Stimulated activated CD4-positive, alpha-beta T cell treated with anti-CD3 and anti-CD28 coated beads, Interleukin-1b, Interleukin-23, amount 100 ng/mL, for 48 hours (primary cell): ENCODE results near the gene CHMP4A.
"Not testable (repeated sequence)": the region's sequence is repeated elsewhere in the genome, so short reads cannot be mapped to it uniquely, and the experiment has no call there.

Experiments
- DNase-seq: peaks from one replicate; pipeline ENCODE4 v3.0.0-alpha.2; 2020

The CHMP4A gene

DNA sequence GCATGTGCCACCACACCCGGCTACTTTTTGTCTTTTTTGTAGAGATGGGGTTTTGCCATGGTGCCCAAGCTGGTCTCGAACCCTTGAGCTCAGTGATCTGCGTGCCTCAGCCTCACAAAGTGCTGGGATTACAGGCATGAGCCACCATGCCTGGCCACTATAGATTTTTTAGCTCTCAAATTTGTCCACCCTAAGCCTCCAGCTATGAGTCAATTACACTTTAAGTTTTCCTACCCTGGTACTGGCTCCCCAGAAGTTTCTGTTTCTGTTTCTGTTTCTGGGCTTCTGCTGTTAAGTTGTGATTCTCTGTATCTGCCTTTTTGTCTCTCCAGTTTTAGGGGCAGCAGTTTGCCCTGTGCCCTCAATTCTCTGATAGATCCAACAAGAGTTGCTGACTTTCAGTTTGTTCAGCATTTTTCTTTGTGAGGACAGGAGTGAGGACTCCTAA lies 33.5 kb upstream of the CHMP4A start:
- no peak for DNase-seq

DNA sequence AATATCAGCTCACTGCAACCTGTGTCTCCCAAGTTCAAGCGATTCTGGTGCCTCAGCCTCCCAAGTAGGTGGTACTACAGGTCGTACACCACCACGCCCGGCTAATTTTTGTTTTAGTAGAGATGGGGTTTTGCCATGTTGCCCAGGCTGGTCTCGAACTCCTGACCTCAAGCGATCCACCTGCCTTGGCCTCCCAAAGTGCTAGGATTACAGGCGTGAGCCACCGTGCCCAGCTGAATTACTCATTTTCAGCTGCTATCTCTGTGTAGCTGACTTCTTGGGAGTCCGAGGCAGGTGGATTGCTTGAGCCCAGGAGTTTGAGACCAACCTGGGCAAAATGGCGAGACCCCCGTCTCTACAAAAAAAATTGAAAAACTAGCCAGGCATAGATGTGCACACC lies 32.1 kb upstream of the CHMP4A start:
- DNase-seq: not testable (repeated sequence)

DNA sequence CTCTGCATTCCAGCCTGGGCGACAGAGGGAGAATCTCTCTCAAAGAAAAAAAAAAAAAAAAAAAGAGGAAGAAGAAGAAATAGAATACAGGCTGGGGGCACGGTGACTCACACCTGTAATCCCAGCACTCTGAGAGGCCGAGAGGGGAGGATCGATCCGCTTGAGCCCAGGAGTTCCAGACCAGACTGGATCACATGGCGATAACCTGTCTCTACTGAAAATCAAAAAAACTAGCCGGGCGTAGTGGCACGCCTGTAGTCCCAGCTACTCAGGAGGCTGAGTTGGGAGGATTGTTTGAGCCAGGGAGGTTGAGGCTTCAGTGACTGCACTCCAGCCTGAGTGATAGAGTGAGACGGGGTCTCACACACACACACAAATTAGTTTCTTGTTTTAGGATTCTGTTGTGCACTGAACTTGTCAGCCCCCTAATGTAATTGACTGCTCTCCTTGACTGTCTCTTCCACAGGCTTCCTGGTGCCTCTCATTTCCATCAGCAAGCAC lies 30.1 kb upstream of the CHMP4A start:
- DNase-seq: no peak

DNA sequence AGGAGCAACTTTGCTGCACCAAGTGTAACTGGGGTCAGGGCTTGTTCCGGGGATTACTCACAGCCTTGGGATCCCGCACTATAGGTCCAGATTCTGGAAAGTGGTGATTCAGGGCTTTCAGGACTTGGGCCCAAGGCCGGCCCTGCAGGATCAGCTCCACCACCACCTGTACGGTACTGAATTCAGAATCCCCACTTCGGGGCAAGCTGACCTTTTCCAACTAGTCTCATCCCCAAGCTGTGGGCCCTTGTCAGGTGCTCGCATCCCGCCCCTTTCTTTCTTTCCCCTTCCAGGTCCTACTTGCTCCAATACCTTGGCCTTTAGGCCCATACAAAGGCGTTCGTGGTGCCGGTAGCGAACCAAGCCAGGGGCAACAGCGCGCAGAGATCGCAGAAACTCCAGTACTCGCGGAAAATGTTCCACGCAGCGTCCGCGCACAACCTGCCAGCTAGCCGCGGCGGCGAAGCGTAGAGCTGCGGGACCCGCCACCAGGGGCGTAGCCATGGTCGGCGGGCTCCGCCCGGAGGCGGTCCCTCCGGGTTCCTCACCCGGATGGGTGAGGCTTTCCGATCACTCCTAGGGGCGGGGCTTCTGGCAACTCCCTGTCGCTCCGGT lies 28.6 kb upstream of the CHMP4A start:
- DNase-seq: peak; percentile 92

DNA sequence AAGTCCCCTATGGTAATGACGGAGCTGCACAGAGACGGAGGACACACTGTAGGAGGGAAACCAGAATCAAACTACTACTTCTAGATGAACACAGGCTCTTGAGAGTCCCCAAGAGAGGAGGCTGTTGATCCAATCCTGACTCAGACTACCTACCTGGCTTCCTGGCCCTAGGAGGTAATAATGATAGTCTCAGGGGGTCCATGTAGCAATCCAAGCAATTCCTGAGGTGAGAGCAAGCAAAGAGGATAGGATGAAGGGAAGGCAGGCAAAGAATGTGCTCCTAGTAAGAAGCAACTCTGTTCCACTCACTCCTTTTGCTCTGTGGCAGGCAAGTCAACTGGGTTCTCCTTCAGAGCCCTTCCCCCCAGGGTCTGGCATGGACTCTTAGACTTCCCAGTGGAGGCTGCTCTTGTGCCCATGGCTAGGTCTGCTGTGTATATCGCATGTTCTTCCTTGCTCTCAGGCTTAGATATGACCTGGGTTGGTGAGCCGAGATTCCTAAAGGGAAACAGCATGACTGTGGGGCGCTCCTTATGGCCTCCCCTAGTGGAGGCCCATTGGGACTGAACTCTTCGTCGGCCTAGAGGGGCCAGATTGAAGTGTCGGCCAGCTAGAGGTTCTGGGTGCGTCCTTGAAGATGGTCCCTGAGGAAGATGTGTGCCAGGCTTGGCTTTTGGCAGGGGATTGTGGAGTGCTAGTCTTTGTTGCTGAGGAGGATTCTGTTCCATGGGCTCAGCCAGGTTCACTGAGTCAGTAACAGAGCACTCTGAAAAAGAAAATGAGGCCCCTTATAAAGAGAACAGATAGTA lies 27.0 kb upstream of the CHMP4A start:
- DNase-seq: no peak

DNA sequence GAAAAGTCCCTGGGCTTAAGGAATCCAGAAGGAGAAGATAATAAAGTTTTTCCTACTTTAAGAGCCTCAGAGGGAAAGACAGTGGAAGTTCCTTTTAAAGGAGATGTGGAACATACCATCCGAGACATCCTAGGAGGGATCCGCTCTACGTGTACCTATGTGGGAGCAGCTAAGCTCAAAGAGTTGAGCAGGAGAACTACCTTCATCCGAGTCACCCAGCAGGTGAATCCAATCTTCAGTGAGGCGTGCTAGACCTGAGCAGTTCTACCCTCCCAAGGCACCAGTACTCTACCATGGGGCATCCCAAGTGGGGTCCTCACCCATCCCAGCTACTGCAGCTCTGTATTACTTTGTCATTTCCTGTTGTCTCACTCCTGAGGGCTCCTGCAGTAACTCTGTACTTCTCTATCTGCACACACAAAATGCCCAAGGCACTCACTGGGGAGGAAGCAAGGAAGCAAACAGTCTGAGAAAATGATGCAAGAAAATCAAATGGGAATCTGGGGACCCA lies 25.3 kb upstream of the CHMP4A start:
- DNase-seq: no peak

DNA sequence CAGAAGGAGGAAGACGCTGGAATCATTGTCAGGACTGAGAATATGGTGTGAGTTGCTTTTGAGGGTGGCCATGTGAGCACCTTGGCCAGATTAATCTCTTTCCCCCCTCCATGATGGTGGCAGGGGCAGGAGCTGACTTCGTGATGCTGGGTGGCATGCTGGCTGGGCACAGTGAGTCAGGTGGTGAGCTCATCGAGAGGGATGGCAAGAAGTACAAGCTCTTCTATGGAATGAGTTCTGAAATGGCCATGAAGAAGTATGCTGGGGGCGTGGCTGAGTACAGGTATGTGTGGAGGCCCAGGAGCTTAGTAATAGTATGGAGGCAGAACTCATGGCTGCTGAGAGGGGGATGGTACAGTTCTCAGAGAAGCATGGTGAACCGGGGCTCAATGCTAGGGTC lies 24.8 kb upstream of the CHMP4A start:
- DNase-seq: no peak

DNA sequence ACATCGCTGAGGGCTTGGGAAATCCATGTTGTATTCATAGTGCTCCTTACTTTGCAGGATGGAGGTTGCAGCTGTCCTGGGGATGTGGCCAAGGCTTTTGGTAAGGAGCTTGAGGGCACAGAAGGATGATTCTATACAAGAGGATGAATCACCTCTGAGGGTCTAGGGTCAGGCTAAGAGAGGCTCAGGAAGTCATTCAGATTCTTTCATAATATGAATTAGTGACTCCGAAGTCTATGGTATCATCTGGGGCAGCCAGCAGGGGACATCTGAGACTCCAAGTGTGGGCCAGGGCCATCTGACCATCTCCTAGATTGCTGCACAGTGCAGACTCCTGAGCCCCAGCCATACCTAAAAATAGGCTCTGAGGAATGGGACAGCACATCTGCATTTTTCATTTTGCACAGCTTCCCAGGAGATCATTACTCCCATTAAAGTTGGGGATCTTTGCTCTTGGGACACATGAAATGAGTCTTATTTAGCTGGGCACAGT lies 24.2 kb upstream of the CHMP4A start:
- no peak for DNase-seq

DNA sequence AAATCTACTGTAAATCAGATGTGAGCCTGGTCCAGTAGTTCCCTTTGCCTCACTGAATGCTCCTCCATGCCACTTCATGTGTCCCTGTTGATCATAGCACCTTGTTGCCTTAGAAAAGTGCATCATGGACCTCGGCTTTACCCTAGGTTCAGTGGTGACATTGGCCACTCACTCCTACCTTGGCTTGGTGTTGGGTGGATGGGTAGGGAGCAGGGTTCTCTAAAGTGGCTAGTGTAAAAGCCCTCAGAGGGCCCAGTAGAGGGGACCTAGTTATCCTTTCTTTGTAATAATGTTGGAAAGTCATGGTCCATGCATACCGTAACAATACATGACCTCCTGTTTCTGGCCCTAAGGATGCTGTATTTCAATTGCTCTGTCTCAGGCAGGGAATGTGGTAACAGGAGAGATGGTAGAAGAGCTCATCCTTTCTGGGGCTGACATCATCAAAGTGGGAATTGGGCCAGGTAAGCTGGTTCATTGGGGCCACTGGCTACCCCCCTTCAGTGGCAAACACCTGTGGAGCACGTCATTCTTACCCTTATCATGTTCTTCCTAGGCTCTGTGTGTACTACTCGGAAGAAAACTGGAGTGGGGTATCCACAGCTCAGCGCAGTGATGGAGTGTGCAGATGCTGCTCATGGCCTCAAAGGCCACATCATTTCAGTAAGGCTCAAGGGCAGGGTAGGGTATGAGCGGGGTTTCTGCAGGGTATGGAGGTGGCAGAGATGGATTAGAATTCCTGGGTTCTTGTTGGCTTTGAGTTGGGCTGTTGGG lies 23.6 kb upstream of the CHMP4A start:
- DNase-seq: no peak

DNA sequence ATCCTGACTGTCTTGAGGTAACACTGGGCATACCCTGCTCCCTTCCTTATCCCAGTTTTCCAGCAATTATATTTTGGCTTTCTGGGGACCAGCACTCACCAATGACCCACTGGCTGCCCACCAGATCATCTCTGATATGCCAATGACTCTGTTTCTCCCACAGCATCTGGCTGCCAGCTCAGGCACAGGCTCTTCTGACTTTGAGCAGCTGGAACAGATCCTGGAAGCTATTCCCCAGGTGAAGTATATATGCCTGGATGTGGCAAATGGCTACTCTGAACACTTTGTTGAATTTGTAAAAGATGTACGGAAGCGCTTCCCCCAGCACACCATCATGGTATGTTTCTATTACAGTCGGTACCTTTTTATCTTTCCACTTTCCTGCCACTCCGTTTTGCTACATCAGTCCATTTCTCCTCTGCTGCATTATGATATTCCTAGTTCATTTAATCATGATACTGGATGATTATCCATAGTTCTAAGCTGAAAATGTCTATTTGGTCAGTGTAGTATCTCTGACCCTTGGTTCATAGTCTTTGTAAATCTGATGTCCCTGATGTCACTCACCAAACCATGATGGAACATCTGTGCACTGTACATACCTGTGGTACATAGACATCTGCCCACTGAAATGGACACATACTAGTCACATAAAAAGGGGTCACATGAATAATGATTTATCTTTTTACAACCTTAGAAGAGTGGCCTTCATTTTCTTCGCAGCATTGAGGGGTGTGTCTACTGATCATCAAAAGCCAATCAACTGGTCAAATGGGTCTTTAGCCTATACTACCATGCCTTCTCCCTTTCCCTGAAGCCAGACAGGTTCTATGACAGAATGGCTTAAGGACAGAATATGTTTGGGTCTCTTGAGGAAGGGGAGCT lies 22.8 kb upstream of the CHMP4A start:
- DNase-seq: no peak

DNA sequence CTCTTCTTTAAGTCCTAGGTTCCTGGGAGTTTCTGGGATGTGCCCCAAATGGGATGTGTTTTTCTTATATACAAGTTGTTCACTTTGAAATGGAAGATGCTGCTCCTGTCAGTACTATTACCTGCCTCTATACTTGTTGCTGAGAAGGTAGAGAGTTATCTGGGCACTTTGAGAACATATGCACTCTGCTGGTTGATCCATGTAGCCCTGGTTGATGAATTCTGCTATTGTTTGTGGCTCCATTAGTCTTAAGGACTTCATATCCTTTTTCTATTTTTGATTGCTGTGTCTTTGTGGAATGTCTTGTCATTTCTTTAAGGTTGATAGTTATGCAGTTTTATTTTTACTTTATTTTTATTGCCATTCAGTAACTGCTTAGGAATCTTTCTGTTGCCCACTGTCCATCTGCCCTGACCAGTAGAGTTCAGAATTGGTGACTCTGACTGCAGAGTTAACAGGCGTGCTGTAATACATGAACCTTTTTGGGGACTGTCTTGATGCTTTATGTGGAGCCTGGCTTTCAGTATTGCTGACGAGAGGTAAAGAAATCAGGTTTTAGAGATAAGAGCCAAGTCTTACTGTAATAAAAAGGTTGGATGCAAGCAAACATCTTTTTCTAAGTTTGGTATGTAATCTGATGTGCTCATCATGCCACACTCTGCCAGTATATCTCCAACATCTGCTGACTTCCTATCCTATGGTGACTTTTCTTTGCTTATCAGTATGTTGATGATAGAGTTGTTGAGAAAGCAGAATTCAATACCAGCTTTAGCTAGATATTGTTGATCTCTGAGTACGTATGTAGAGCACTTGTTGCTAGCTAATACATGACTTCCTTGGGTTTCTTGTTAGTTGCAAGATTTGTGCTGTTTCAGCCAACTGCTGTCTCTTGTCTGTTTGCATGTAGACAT lies 21.1 kb upstream of the CHMP4A start:
- DNase-seq: no peak

DNA sequence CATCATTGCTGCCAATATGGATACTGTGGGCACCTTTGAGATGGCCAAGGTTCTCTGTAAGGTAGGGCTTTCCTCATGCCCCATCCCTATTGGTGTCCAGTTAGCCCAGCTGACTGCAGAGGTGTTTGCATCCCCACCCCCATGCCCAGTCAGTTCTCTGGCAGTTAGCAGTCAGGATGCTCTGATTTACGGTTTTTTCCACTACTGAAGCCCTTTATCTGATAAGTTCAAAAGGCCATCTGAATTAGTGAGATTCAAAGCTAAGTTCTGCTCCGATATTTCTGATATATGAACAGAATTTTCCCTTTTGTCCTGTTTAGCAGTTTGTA lies 20.2 kb upstream of the CHMP4A start:
- no peak for DNase-seq

DNA sequence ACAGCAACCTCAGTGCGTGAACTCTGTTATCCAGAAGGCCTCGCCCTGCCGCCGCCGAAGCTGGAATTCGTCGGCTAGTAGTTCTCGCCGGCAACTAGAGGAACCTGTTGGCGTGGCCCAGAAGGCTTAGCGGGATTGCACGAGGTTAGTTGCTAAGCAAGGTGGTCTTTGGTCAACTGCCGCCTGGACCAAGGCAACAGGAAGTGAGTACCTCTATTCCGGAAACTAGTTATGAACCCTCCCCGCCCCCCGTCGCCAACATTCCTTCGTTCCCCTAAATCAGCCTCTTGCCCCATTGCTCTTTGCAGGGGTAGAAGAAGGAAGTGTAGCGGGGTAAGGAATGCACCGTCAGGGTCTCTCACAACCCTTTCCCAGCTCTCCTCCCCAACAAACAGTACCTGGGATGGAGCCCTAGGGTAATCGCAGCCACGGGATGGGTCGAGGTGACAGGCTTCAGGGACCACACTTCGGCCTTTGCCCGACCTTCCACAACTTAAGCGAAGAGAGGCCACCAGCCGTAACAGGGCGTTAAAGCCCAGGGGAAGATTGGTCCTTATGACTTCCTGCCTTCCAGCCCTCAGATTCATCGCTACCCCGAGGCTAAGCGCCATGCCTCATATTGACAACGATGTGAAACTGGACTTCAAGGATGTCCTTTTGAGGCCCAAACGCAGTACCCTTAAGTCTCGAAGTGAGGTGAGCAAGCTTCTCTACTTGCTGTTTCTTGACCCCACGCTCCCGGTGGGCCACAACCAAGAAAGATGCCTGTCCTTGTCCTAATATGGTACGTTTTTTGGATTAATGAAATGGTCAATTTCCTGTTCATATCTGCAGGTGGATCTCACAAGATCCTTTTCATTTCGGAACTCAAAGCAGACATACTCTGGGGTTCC lies 19.6 kb upstream of the CHMP4A start, which contains the start of gene GMPR2:
Gene GMPR2 (plus strand): TSS at position 285 of the 893 bp plus-strand sequence. CDS start 325 bp downstream, at position 610.
- no peak for DNase-seq

DNA sequence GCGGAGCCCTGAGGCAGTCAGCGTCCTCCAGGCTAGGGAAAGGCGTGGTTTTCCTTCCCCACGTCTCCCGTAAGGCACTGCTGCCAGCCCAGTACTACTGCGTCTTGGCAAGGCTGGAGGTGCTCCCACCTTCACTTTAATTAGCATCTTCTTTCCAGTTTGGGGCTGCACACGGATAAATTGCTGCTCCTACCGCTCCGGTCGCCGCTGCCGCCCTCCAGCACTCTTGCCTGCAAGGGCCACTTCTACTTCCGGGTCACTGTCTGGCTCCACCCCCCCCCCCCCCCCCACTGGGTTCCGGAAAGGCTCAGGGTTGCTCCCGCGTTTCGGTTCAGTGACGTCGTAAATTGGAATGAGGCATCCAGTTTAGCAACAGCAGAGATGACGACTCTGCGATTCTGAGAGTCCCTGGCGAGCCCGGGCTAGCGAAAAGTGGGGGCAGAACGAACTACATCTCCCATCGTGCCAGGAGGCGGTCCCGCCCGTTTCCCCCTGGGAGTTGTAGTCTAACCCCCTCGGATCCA lies 18.9 kb upstream of the CHMP4A start, which contains the start of gene NEDD8:
Gene NEDD8 (minus strand): TSS at position 247 of the 524 bp plus-strand sequence. CDS start 100 bp downstream, at position 147.
- peak; percentile 96 for DNase-seq

DNA sequence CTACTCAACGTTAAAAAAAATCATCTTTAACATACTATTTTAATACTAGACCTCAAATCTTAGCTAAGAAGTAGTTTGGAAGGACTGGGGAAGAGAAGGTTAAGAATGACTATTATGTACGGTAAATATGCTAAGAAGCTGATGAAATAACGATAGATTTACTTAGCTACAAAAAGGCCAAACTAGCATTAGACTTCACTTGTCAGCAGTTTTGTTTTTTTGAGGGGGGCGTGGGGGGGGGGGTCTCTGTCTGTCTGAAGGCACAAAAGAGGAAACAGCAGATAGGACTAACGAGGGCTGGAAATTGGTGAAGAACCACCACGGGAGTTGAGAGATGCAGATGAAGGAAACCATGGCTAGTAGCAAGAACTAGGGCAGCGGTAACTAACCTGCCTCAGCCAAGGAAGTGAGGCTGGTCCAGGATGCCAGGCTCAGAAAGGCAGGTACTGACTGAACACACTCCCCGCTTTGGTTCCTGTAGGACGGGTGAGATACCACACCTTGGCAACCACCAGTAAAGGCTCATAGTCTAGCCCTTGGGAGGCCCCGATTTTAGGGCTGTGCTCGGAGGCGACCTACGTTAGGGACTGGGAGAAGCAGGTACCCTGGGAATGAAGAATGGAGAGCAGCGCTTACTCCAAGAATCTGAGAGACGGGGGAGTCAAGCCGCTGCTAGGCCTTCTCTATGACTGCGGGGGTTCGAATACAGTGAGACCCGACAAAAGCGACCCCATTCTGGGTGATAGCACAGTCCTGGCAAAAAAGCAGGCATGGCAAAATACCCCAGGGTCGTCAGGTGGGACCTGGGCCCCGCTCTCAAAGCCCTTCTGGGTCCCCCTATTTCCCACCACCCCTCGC lies 18.2 kb upstream of the CHMP4A start:
- peak; percentile 32 for DNase-seq

DNA sequence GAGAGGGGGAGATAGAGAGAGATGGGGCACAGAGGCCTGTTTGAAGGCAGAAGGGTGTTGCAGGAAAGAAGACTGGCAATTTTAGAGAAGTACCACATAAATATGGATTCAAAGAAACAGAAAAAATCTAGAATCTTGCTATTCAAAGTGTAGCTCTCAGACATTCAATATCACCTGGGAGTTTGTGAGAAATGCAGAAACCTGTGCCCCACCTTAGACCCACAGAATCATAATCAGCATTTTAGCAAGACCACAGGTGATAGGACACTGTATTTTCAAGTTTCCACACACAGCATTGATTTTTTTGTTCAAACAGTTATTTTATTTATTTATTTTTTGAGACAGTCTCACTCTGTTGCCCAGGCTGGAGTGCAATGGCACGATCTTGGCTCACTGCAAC lies 15.6 kb upstream of the CHMP4A start:
- DNase-seq: no peak

DNA sequence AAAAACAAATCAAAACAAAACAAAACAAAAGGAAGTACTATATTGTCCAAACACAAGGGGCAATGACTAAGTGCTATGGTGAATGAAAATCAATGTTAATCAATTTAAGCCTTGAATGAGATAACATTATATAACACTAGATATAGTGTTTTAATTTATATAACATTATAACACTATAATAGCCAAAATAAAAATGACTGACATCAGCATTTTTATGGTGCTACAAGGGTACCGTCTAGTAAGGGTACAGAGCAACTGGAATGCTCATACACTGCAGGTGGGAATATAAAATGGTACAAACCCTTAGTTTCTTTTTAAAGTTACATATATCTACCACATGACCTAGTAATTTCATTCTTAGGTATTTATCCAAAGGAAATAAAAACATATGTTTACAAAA lies 13.2 kb upstream of the CHMP4A start:
- DNase-seq: no peak

DNA sequence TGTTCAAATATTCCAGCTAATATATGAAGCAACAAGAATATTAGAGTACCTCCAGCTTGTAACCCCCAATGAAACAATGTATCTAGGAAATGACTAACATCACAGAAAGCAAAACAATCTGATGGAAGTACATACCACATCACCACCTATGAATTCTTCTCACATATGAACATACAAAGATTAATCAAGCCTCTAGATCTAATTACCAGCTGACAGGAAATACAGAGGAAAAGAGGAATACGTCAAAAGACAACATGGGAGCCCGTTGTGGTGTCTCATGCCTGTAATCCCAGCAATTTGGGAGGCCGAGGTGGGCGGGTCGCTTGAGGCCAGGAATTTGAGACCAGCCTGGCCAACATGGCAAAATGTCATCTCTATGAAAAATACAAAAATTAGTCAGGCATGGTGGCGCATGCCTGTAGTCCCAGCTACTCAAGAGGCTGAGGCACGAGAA lies 11.4 kb upstream of the CHMP4A start:
- no peak for DNase-seq
